Measurements from ENCODE around the gene YARS1.
A peak's percentile ranks its signal among the peaks of the same experiment; 100 is the strongest.

YARS1 gene

GRCh38 chr1:32765570-32766327 is 51.4 kb downstream of the YARS1 start:
- DNase-seq (ENCODE audit: low read depth): no peak

GRCh38 chr1:32764826-32765569 is 52.2 kb downstream of the YARS1 start:
- DNase-seq (ENCODE audit: low read depth): no peak

DNA sequence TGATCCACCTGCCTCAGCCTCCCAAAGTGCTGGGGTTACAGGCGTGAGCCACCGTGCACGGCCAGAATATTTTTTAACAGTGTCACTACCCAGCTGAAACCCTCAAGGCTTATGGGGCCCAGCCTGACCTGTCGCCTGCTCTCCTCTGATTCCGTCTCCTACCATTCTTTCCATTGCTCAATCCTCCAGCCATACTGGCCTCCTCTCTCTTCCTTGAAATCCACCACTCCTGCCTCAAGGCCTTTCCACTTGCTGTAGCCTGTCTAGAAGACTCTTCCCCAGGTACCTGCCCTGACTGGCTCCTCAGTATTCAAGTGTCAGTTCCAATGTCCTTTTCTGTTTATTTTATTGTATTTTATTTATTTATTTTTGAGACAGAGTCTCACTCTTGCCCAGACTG is 53.9 kb downstream of the YARS1 start:
- DNase-seq (ENCODE audit: low read depth): no peak

DNA sequence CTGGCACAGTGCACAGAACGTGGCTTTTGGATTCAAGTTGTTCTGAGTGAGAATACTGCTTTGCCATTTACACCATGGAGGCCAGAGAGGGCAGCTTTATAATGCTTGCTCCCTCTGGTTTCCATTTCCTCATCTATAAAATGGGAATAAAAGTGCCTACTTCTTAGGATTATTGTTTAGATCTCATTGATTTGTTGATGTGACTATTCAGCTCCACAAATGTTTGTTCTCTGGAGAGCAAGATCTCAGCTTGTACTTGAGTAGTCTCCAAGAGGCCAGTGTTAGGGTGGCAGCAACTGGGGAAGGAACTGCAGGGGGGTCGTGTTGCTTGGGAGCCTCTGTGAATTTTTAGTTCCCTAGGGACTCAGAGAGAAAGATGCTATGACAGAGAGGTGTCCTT is 55.2 kb downstream of the YARS1 start:
- DNase-seq (ENCODE audit: low read depth): no peak

- DNase-seq (ENCODE audit: low read depth): peak; percentile 45
Measured at GRCh38 chr1:32761253-32761877, 55.8 kb downstream of the YARS1 start.

DNA sequence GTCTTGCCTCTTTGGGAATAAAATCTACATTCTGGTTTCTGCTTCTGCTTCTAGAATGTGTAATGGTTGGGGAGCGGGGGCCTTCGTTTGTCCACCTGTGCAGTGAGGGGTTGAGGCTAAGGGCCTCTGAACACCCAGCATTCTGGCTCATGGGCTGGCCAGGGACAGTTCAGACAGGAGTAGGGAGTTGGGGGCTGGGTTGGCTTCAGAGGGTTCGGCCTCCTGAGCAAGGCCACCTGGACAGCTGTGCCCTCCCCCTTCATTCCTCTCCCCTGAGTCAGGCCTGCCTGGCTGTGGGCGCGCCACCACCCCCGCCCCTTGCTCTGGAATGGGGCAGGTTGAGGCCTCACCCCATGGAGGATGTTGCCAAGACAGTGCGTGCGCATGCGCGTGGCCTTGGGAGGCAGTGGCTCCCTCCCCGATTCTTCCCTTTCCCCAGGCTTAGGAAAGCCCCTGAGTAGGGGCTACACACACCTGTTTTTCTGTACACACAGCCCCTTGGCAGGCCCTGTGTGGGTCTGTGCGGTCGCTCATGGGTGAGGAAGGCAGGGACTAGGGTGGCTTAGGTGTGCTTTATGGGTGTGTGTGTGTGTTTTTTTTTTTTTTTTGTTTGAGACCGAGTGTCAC is 57.0 kb downstream of the YARS1 start:
- no peak for DNase-seq (ENCODE audit: low read depth)

DNA sequence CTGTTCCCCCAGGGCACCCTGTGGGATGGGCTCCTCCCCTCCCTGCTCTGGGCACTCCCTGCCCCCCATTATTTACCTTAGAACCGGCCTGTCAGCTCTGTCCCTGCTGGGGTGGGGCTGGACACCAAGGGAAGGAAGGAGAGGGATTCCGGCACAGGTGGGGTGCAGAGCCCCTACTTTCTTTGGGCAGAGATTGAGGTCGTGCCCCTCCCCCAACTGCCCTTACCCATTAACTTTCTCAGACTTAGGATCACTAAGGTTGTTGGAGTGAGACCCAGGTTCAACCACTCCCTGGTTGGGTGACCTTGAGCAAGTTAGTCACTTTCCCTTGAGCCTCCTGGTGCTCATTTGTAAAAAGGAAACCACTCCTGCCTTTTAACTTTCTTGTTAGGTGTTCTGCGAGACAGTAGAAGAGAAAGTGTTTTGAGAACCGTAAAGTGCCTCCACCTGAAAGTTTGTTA is 57.6 kb downstream of the YARS1 start:
- no peak for DNase-seq (ENCODE audit: low read depth)

DNA sequence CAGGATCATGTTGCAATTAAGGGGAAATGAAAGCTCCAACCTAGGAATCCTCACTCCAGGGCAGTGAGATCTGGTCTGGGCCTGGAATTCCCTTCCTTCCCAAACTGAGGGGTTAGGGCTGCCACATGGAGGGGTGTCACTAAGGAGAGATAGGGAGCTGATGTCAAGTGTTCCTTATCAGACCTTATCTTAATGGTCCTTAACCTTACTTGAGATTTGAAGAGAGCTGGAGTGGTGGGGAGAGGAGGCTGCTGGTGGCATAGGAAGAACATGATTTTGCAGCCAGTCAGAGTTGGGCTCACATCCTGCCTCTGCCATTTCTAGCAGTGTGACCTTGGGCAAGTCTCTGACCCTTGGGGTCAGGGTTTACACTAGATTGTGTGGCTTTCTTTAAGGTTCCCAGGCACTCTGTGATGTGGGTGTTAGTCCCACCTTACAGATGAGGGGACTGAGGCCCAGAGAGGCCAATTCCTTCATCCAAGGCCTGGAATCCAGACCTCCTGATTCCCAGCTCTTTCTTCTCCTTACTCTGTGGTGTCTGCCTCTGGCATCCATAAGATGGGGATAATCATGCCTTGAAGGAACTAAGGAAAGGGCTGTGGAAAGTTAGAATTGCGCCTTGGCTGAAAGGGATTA is 58.2 kb downstream of the YARS1 start:
- no peak for DNase-seq (ENCODE audit: low read depth)

- DNase-seq (ENCODE audit: low read depth): no peak
Measured at GRCh38 chr1:32758177-32758794, 58.9 kb downstream of the YARS1 start.

DNA sequence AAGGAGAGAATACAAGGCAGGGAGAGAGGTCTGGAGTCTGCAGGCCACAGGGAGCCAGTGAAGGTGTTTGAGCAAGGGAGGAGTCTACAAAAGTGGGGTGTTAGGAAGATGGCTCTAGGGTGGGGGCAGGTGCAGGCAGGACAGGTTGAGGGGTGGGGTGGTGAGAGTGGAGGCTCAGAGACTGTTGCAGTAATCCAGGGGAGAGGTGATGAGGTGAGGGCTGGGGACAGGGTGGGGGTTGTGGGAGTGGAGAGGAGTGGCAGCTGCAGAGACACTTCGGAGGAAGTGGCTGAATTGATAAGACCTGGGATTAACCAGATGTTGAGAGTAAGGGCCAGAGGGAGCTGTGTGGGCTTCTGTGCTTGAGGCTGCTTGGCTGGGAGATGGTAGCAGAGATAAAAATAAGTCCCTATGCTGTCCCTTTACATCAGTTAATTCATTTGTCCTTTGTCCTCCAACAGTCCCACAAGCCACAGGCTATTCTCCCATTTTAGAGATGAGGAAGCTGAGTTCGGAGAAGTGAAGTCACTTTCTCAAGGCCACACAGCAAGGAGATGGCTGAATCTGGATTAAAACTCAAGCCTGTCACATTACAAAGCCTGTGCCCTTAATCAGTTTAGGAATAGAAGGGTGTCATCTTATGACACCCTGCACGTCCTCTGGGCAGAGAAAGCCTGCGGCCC is 59.8 kb downstream of the YARS1 start:
- DNase-seq (ENCODE audit: low read depth): no peak

DNA sequence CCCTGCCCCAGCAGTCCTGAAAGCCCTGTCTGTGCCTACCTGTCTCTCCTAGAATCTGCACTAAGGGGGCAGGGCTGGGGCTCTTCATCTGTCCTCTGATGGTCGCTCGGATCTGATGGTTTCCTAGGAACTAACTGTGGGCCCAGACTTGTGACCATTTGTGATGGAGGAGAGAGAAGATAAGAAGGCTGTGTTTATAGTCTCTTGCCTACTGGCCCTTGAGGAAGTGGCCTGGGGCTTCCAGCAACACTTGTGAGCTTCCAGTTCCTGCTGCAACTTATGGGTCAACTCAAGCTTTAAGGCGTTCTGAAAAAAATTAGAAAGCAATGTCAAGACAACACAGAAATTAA is 61.4 kb downstream of the YARS1 start:
- DNase-seq (ENCODE audit: low read depth): no peak

- DNase-seq (ENCODE audit: low read depth): no peak
Measured at GRCh38 chr1:32755098-32755809, 61.9 kb downstream of the YARS1 start.

DNA sequence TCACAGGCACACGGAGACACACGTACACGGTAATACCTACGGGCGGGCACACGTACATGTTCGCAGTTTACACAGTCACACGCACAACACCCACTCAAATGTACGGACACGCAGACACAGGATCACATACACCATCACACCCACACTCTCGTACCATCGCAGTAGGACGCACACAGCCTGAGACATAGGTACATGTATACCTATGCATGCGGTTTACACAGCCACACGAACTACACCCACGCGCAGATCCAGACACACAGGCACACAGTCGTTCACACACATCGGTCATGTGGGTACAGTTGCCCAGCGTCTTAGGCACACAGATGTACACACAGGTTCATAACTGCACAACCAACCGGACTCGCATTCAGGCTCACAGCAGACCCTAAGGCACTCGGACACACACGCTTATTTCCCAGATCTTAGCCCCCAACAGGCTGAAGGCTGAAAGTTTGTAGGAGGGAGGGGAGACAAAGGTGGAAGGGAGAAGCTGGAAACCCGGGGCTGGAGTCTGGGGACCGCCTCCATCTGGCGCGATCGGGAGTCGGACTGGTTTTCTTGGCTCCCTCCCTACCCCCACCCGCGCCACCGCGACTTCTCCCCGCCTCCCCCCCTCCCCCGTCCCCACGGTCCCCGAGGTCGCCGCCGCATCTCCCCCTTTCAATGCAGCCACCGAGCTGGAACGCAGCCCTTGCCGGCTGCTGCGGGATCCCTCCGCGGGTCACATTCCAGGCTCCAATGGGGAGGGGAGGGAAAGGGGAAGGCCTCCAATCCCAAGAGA is 62.7 kb downstream of the YARS1 start:
- DNase-seq (ENCODE audit: low read depth): no peak

DNA sequence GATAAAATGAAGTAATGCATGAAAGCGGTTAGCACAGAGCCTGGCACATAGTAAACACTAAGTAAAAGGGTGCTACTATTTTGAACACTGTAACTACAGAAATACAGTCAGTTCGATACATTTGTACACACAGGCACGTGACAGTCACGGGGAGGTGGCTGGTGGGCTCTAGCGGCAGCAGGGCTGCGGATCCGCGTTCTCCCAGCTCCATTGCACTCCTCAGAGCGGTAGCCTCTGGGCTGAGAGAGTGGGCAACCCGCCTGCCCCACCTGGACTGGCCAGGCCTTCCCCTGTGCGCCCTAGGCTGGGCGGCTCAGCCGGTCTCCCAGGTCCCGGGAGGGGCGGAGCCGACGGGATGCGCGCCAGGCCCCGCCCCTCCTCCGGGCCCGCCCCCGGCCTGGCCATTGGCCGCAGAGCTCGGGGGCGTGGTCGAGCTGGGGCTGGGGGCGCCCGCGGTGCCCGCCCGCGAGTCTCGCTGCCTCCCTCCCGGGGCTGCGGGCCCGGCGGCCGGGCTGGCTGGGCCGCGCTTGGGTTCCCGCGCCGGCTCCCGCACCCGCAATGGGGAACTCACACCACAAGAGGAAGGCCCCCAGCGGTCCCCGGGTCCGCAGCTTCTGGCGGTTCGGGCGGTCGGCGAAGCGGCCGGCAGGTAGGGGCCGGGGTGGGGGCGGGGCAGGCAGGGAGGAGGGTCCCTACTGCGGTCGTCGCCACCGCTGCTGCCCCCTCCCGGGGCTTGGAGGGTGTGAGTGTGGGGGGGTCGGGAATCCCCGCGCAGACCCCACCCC is 63.4 kb downstream of the YARS1 start:
- DNase-seq (ENCODE audit: low read depth): no peak

DNA sequence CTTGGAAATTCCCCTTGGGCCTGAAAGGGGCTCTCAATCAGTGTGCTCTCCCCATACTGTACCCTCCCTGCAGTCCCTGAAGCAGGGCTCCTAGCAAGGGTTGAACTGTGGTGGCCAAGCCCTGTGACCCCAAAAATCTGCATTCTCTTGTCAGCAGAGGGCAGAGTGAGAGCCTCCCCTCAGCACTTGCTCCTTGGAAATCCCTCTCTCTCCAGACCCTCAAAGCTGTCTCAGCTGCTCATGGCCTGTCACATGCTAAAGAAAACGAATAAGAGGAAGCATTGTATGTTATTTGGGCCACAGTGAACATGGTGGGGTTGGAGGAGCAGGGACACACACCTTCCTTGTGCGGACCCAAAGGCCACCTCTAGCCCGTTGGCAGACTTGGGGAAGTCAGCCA is 67.4 kb downstream of the YARS1 start:
- no peak for DNase-seq (ENCODE audit: low read depth)

- DNase-seq (ENCODE audit: low read depth): no peak
Measured at GRCh38 chr1:32749332-32749731, 67.8 kb downstream of the YARS1 start.

- DNase-seq (ENCODE audit: low read depth): no peak
Measured at GRCh38 chr1:32748926-32749325, 68.2 kb downstream of the YARS1 start.

DNA sequence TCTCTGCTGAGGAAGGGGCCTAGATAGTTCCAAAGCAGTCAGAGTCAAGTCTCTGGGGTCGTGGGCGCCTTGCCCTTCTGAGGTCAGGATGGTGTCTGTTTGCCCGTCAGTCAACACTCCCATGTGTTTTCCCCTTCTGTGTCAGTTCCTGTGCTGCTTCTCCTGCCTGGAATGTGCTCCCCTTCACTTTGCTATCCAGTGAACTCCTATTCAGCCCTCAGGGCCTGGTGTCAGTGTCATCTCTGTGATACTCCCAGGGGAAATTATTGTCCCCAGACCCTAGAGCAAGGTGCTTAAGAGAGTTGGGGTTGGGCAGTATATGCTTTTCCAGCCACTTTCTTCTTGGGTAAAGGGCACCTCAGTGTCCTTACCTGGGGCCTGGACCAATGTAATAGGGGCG is 68.8 kb downstream of the YARS1 start:
- DNase-seq (ENCODE audit: low read depth): no peak

DNA sequence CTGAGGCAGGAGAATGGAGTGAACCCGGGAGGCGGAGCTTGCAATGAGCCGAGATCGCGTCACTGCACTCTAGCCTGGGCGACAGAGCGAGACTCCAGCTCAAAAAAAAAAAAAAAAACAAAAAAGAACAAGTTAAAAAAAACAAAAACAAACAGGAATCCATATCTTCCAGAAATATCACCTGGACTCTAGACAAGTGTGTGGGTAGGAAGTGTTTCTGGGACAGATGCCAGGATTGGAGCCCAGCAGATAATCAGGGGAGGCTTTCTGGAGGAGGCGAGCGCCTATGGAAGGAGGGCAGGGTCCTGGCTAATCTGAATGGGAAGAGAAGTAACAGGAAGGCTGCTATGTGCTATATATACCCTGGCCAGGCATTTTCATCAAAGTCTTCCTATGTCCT is 71.0 kb downstream of the YARS1 start:
- no peak for DNase-seq (ENCODE audit: low read depth)

Measured in stromal cell of bone marrow (primary cell).